Hindlimb muscle (tissue), 1 donor: Measurements from ENCODE around the gene NDUFB4. TPM values are rescaled to one million over a fixed set of nuclear protein-coding genes. Genes with fewer than 3 reads are reported as not detected.

Experiments used
- DNase-seq: peaks from one replicate; pipeline ENCODE4 v3.0.0-alpha.2; 2013
- polyA plus RNA-seq: library from polyadenylated mRNA; unstranded; fragments of 120-200 nt; gene quantifications from one replicate; pipeline ENCODE4 v1.2.1, GENCODE V29; 2013; ENCODE audit not compliant: insufficient read length

Gene NDUFB4
- 172 TPM for polyA plus RNA-seq

- DNase-seq = peak; percentile 96
These were observed at the start of gene NDUFB4 for GRCh38 chr3:120596116-120596852. TSS of gene NDUFB4 (plus strand) at chr3:120596336. CDS start at chr3:120596360, 24 bp downstream.

GRCh38 chr3:120550546-120550945 lies 45.6 kb upstream of the NDUFB4 start:
- no peak for DNase-seq

- no peak for DNase-seq
These were observed 43.7 kb upstream of the NDUFB4 start for GRCh38 chr3:120552184-120553172.

GRCh38 chr3:120554812-120555606 lies 41.1 kb upstream of the NDUFB4 start:
- peak; percentile 82 for DNase-seq

GRCh38 chr3:120555657-120556509 lies 40.3 kb upstream of the NDUFB4 start:
- DNase-seq = no peak

GRCh38 chr3:120557115-120557514 lies 39.0 kb upstream of the NDUFB4 start:
- DNase-seq = no peak

- peak; percentile 91 for DNase-seq
These were observed 37.3 kb upstream of the NDUFB4 start for GRCh38 chr3:120558771-120559241.

- DNase-seq = no peak
These were observed 36.7 kb upstream of the NDUFB4 start for GRCh38 chr3:120559242-120560061.

- no peak for DNase-seq
These were observed 35.6 kb upstream of the NDUFB4 start for GRCh38 chr3:120560304-120561250.

- peak; percentile 69 for DNase-seq
These were observed 34.7 kb upstream of the NDUFB4 start for GRCh38 chr3:120561251-120562045.

GRCh38 chr3:120563356-120564022 lies 32.6 kb upstream of the NDUFB4 start:
- DNase-seq = no peak

GRCh38 chr3:120566243-120566975 lies 29.7 kb upstream of the NDUFB4 start:
- DNase-seq = no peak

GRCh38 chr3:120567370-120568201 lies 28.6 kb upstream of the NDUFB4 start:
- no peak for DNase-seq

GRCh38 chr3:120568202-120568531 lies 28.0 kb upstream of the NDUFB4 start:
- no peak for DNase-seq

- DNase-seq = no peak
These were observed 27.5 kb upstream of the NDUFB4 start for GRCh38 chr3:120568598-120568997.
